IMR-90 (cell line): Measurements from ENCODE around the gene CAP2.

ENCODE experiments used
- FOS ChIP-seq: fragments of 150-350 bp; IDR thresholded peaks from 2 replicates; pipeline ENCODE4 v1.6.1; 2016; ENCODE audit warnings: low read depth, low read length
- MAFK ChIP-seq: IDR thresholded peaks from 2 replicates; pipeline ENCODE4 v1.6.1; 2012; ENCODE audit warnings: low read depth, low read length, improper control_type of control experiment
- MXI1 ChIP-seq: IDR thresholded peaks from 2 replicates; pipeline ENCODE4 v1.6.1; 2012; ENCODE audit warnings: low read depth, mild to moderate bottlenecking, low read length, moderate library complexity, borderline replicate concordance
- NFE2L2 ChIP-seq: fragments of 150-350 bp; IDR thresholded peaks from 2 replicates; pipeline ENCODE4 v1.6.1; 2016; ENCODE audit warnings: low read depth, mild to moderate bottlenecking, low read length
- POLR2A ChIP-seq: IDR thresholded peaks from 2 replicates; pipeline ENCODE4 v1.6.1; 2012; ENCODE audit warnings: mild to moderate bottlenecking, low read depth, low read length
- RCOR1 ChIP-seq: IDR thresholded peaks from 2 replicates; pipeline ENCODE4 v1.6.1; 2012; ENCODE audit warnings: mild to moderate bottlenecking, low read length, improper control_type of control experiment; ENCODE audit not compliant: insufficient replicate concordance
- RFX5 ChIP-seq: IDR thresholded peaks from 2 replicates; pipeline ENCODE4 v1.8.0; 2012; ENCODE audit warnings: low read depth, mild to moderate bottlenecking, low read length, moderate library complexity
- SMC3 ChIP-seq: fragments of 150-350 bp; IDR thresholded peaks from 2 replicates; pipeline ENCODE4 v1.6.1; 2016; ENCODE audit warnings: low read depth, mild to moderate bottlenecking, antibody characterized with exemption, low read length, moderate library complexity
- TF ChIP-seq, protein P1 (sequence below): conservative IDR thresholded peaks from 2 replicates; pipeline ENCODE4 v1.5.1; 2012; ENCODE audit warnings: mild to moderate bottlenecking, low read depth, low read length, improper control_type of control experiment
- TF ChIP-seq, protein P2 (sequence below): fragments of 150-350 bp; IDR thresholded peaks from 2 replicates; pipeline ENCODE4 v1.6.1; 2017; ENCODE audit warnings: mild to moderate bottlenecking, antibody characterized with exemption, low read length, low read depth

DNA sequence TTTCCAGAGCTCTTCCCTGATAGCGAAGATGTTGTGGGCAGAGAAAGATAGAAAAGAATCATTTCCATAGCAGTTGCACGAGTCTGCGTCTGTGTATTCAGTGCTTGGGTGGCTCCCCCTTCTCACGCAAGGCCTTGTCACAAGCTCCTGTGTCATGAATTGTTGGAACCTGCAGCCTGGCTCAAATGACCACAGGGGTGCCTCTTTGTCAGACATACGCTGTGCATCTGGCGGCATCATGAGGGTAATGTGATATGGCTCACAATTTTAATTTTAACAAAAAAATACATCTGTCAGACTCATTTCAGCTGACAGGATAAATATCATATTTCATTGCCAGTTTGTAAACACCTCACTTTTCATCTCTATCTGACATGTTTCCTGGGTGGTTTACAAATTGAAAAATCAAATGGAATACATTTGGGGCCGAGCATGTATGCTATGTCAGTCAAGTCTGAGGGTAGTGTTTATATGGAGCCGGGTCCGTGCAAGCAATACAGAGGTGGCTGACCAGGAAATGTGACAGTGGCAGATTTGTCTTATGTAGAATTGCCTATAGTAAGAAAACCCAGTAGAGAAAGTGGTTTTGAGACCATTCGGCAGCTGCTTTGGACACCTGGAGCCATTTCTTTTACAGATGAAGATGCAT lies 90.9 kb downstream of the CAP2 start:
- TF ChIP-seq SMC3, result no peak
- no peak for TF ChIP-seq MXI1
- TF ChIP-seq POLR2A, result no peak
- TF ChIP-seq, protein P1, sequence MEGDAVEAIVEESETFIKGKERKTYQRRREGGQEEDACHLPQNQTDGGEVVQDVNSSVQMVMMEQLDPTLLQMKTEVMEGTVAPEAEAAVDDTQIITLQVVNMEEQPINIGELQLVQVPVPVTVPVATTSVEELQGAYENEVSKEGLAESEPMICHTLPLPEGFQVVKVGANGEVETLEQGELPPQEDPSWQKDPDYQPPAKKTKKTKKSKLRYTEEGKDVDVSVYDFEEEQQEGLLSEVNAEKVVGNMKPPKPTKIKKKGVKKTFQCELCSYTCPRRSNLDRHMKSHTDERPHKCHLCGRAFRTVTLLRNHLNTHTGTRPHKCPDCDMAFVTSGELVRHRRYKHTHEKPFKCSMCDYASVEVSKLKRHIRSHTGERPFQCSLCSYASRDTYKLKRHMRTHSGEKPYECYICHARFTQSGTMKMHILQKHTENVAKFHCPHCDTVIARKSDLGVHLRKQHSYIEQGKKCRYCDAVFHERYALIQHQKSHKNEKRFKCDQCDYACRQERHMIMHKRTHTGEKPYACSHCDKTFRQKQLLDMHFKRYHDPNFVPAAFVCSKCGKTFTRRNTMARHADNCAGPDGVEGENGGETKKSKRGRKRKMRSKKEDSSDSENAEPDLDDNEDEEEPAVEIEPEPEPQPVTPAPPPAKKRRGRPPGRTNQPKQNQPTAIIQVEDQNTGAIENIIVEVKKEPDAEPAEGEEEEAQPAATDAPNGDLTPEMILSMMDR, result no peak
- TF ChIP-seq, protein P2, sequence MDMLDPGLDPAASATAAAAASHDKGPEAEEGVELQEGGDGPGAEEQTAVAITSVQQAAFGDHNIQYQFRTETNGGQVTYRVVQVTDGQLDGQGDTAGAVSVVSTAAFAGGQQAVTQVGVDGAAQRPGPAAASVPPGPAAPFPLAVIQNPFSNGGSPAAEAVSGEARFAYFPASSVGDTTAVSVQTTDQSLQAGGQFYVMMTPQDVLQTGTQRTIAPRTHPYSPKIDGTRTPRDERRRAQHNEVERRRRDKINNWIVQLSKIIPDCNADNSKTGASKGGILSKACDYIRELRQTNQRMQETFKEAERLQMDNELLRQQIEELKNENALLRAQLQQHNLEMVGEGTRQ, result no peak
- no peak for TF ChIP-seq MAFK
- no peak for TF ChIP-seq NFE2L2
- no peak for TF ChIP-seq RCOR1
- no peak for TF ChIP-seq RFX5
- no peak for TF ChIP-seq FOS
